ENCODE measurements around the gene COL4A1.

GRCh38 chr13:110206185-110206584 is 100.8 kb downstream of the COL4A1 start:
- TF ChIP-seq TAF1 (IDR thresholded peaks at IDR 0.05; ENCODE audit: borderline replicate concordance, insufficient read depth, low read length) = no peak
- TF ChIP-seq REST (IDR thresholded peaks at IDR 0.05; ENCODE audit: insufficient read depth in 1 of 2, low read depth in 2 of 2, low read length in 2 of 2) = no peak
- TF ChIP-seq POLR2AphosphoS5 (IDR thresholded peaks at IDR 0.05; ENCODE audit: low read depth, low read length) = no peak
- TF ChIP-seq SIN3A (IDR thresholded peaks at IDR 0.05; ENCODE audit: borderline replicate concordance, insufficient read depth, low read length) = no peak
